H1 (cell line): Measurements from ENCODE around the gene SEL1L3. TPM values are rescaled to one million over a fixed set of nuclear protein-coding genes. Genes with fewer than 3 reads are reported as not detected.

Experiments
- BACH1 ChIP-seq: IDR thresholded peaks from 2 replicates; pipeline ENCODE4 v1.6.1; 2012; ENCODE audit warnings: low read length, improper control_type of control experiment
- BCL11A ChIP-seq, 2 experiments: IDR thresholded peaks; one replicate each; pipeline ENCODE4 v1.6.1; 2011; ENCODE audit warnings: low read depth in 2 of 2, low read length in 2 of 2, mild to moderate bottlenecking in 2 of 2
- CHD1 ChIP-seq: IDR thresholded peaks from 2 replicates; pipeline ENCODE4 v1.6.1; 2012; ENCODE audit warnings: low read depth, low read length, improper control_type of control experiment
- POLR2AphosphoS5 ChIP-seq: IDR thresholded peaks from 2 replicates; pipeline ENCODE4 v1.6.1; 2011; ENCODE audit warnings: low read depth, low read length
- SAP30 ChIP-seq: fragments of 300-600 bp; sonication (generic); IDR thresholded peaks from 2 replicates; pipeline ENCODE4 v1.7.1; 2012; ENCODE audit warnings: low read length, moderate library complexity, mild to moderate bottlenecking, inconsistent platforms; ENCODE audit not compliant: insufficient read depth, insufficient replicate concordance
- TAF7 ChIP-seq: optimal IDR thresholded peaks from 2 replicates; pipeline ENCODE3; 2011; ENCODE audit warnings: low read depth, mild to moderate bottlenecking, inconsistent platforms, low read length, moderate library complexity, borderline replicate concordance
- polyA plus RNA-seq, 7 experiments: library from polyadenylated mRNA; depleted of rRNA in 3 of 7; stranded (reverse) in 5 of 7; unstranded in 2 of 7; fragments of >200 nt in 5 of 7; fragments of 200-250 nt in 2 of 7; gene quantifications; 1 replicate in 5 of 7; 2 replicates in 1 of 7; 4 replicates in 1 of 7; pipeline versions ENCODE4 v1.2.1 to v1.2.3, GENCODE V29; 2011 to 2013; ENCODE audit warnings: missing spikeins in 2 of 7, mixed read lengths in 2 of 7
- total RNA-seq: library from RNA; stranded (reverse); fragmentation: NEBNext Ultra II Directional; extraction: Animal tissue kit (Norgen Biotek cat#: 25700); gene quantifications from 2 replicates; pipeline ENCODE4 v1.2.1, GENCODE V29; 2021
- TF ChIP-seq, protein P1 (sequence below), 3 experiments: IDR thresholded peaks; 1 replicate in 2 of 3; 2 replicates in 1 of 3; pipeline versions ENCODE4 v1.5.1 to v1.6.1; 2011; ENCODE audit warnings: low read length in 3 of 3, mild to moderate bottlenecking in 3 of 3, inconsistent platforms in 2 of 3, low read depth in 1 of 3, moderate library complexity in 1 of 3; ENCODE audit not compliant: insufficient read depth in 1 of 3; ENCODE audit errors: control extremely low read depth in 1 of 3

The SEL1L3 gene
- total and polyA plus RNA-seq, 2 of the 8 experiments (the other 6 are each of a cell fraction or from before 2014, with no cell fraction given), result 18.2 to 54.0 TPM

DNA sequence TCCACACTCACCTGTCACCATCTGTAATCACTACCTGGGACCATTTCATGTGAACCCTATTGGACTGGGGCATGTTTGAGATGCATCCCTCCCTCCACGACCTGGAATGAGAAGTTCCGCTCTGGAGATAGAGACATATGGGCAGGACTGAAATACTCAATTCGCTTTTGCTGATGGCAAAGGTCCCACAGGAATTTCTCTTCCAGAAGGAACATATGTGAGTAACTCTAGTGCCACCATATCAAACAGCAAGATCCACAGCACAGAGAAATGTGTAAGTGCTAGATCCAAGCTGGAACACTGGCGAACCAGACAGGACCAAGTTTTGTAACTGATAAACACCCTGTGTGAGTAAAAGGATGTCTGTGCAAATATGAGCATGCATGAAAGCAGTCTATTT lies 43.9 kb downstream of the SEL1L3 start (continued):
- TF ChIP-seq, protein P1, sequence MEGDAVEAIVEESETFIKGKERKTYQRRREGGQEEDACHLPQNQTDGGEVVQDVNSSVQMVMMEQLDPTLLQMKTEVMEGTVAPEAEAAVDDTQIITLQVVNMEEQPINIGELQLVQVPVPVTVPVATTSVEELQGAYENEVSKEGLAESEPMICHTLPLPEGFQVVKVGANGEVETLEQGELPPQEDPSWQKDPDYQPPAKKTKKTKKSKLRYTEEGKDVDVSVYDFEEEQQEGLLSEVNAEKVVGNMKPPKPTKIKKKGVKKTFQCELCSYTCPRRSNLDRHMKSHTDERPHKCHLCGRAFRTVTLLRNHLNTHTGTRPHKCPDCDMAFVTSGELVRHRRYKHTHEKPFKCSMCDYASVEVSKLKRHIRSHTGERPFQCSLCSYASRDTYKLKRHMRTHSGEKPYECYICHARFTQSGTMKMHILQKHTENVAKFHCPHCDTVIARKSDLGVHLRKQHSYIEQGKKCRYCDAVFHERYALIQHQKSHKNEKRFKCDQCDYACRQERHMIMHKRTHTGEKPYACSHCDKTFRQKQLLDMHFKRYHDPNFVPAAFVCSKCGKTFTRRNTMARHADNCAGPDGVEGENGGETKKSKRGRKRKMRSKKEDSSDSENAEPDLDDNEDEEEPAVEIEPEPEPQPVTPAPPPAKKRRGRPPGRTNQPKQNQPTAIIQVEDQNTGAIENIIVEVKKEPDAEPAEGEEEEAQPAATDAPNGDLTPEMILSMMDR (IDR thresholded peaks at IDR 0.05; ENCODE audit: control extremely low read depth in 1 of 3, insufficient read depth in 1 of 3, low read depth in 1 of 3, low read length in 3 of 3), result no peak
- TF ChIP-seq POLR2AphosphoS5, result no peak
- TF ChIP-seq CHD1, result no peak
- TF ChIP-seq TAF7, result no peak
- no peak for TF ChIP-seq BACH1
- TF ChIP-seq SAP30, result no peak
- TF ChIP-seq BCL11A (IDR thresholded peaks at IDR 0.05; ENCODE audit: low read depth in 2 of 2, low read length in 2 of 2), result no peak
